ENCODE results near the gene MAML1.
A peak's percentile ranks its signal among the peaks of the same experiment; 100 is the strongest.

Gene MAML1

DNA sequence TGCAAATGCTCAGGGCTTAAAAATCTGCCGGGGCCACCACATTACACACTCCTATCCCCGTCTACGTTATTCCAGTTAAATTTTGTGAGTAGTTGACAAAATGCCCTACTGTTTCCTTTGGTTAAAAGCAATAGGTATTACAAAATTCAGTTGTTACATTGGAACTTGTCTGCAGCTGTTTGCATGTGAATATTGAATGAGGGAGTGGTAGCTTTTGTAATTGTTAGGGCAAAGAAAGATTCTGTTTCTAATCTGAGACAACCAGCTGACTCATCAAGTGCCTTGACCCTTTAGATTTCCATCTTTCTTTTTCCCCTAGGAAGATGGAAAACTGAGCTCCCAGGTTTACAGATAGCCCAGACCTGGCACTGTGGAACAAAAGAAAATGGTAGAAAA is 30.2 kb downstream of the MAML1 start:
- H3K4me3 ChIP-seq (ENCODE audit: control insufficient read depth, low read depth, low read length): no peak overlapping the region
- peak; percentile 80 for DNase-seq (ENCODE audit: low read depth)
- TF ChIP-seq, protein P1, sequence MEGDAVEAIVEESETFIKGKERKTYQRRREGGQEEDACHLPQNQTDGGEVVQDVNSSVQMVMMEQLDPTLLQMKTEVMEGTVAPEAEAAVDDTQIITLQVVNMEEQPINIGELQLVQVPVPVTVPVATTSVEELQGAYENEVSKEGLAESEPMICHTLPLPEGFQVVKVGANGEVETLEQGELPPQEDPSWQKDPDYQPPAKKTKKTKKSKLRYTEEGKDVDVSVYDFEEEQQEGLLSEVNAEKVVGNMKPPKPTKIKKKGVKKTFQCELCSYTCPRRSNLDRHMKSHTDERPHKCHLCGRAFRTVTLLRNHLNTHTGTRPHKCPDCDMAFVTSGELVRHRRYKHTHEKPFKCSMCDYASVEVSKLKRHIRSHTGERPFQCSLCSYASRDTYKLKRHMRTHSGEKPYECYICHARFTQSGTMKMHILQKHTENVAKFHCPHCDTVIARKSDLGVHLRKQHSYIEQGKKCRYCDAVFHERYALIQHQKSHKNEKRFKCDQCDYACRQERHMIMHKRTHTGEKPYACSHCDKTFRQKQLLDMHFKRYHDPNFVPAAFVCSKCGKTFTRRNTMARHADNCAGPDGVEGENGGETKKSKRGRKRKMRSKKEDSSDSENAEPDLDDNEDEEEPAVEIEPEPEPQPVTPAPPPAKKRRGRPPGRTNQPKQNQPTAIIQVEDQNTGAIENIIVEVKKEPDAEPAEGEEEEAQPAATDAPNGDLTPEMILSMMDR (conservative IDR thresholded peaks at IDR 0.05; ENCODE audit: control insufficient read depth, insufficient read depth, low read depth, low read length): no peak

DNA sequence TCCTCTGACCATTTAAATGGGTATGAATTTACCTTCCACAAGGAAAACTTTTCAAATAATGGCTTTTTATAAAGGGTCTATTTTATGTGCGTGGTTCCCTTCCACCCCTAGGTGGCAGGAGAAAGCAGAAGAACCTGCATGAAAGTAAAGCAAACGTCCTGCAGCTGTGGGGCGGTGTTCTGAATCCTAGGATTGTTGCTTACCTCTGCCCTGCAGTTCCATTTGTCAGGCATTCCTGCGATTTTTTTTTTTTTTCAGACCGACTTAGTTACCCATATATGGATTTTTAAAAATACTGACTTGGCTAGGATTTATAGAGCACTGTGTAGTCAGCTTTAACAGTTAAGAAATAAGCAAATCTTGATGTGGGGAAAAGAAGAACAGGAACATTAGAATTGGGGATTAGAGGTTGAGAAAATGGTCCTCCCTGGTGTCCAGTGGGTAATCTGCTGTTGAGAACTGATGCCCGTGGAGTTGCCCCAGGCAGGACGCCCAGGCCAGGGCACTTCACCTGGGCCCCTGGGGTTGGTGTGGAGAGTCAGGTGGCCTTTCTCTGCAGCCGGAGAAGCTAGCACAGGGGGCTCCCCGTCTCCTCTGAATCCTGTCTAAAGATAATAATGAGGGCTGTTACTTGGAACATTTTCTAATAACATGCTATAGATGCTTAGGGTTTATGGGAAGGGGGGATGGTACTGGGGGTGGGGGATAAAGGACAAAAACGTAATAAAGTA is 30.8 kb downstream of the MAML1 start:
- no peak overlapping the region for H3K4me3 ChIP-seq (ENCODE audit: control insufficient read depth, low read depth, low read length)
- TF ChIP-seq, protein P1 (conservative IDR thresholded peaks at IDR 0.05; ENCODE audit: control insufficient read depth, insufficient read depth, low read depth, low read length): peak; percentile 94
- DNase-seq (ENCODE audit: low read depth): peak; percentile 84

DNA sequence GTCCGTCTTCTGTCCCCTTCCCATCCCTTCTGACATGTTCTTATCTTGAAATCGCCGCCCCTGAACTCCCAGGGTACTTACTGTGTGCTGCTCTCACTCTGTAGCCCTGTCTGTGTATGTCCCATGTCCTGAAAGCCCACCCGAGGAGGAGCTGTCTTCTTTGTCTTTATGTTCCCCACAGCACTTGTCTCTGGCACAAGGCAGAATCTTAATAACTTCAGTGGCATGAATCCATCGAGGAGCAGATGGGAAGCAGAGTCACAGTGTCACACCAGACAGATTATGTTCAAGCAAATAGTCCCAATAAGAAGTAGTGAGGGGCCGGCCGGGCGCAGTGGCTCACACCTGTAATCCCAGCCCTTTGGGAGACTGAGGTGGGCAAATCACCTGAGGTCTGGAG is 31.4 kb downstream of the MAML1 start:
- TF ChIP-seq, protein P1 (conservative IDR thresholded peaks at IDR 0.05; ENCODE audit: control insufficient read depth, insufficient read depth, low read depth, low read length): no peak
- DNase-seq (ENCODE audit: low read depth): no peak
- H3K4me3 ChIP-seq (ENCODE audit: control insufficient read depth, low read depth, low read length): no peak overlapping the region

DNA sequence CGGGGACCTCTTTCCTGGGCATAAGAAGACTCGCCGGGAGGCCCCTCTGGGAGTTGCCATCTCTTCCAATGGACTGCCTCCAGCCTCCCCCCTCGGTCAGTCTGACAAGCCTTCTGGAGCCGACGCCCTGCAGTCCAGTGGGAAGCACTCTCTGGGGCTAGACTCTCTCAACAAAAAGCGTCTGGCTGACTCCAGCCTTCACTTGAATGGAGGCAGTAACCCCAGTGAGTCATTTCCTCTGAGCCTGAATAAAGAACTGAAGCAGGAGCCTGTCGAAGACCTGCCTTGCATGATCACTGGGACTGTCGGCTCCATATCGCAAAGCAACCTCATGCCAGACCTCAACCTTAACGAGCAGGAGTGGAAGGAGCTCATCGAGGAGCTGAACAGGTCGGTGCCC is 32.8 kb downstream of the MAML1 start:
- H3K4me3 ChIP-seq (ENCODE audit: control insufficient read depth, low read depth, low read length): peak overlapping the region; percentile 3
- DNase-seq (ENCODE audit: low read depth): peak; percentile 93
- TF ChIP-seq, protein P1 (conservative IDR thresholded peaks at IDR 0.05; ENCODE audit: control insufficient read depth, insufficient read depth, low read depth, low read length): no peak

DNA sequence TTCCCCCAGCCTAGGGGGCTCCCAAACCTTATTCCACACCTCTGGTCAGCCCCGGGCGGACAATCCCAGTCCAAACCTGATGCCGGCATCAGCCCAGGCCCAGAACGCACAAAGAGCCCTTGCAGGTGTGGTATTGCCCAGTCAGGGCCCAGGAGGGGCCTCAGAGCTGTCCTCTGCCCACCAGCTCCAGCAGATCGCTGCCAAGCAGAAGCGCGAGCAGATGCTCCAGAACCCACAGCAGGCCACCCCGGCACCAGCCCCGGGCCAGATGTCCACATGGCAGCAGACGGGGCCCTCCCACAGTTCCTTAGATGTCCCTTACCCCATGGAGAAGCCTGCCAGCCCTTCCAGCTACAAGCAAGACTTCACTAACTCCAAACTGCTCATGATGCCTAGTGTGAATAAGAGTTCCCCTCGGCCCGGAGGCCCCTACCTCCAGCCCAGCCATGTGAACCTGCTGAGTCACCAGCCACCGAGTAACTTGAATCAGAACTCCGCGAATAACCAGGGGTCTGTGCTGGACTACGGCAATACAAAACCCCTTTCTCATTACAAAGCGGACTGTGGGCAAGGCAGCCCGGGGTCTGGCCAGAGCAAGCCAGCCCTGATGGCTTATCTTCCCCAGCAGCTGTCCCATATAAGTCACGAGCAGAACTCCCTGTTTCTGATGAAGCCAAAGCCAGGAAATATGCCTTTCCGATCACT is 33.6 kb downstream of the MAML1 start:
- TF ChIP-seq, protein P1 (conservative IDR thresholded peaks at IDR 0.05; ENCODE audit: control insufficient read depth, insufficient read depth, low read depth, low read length): no peak
- peak; percentile 72 for DNase-seq (ENCODE audit: low read depth)
- no peak overlapping the region for H3K4me3 ChIP-seq (ENCODE audit: control insufficient read depth, low read depth, low read length)

DNA sequence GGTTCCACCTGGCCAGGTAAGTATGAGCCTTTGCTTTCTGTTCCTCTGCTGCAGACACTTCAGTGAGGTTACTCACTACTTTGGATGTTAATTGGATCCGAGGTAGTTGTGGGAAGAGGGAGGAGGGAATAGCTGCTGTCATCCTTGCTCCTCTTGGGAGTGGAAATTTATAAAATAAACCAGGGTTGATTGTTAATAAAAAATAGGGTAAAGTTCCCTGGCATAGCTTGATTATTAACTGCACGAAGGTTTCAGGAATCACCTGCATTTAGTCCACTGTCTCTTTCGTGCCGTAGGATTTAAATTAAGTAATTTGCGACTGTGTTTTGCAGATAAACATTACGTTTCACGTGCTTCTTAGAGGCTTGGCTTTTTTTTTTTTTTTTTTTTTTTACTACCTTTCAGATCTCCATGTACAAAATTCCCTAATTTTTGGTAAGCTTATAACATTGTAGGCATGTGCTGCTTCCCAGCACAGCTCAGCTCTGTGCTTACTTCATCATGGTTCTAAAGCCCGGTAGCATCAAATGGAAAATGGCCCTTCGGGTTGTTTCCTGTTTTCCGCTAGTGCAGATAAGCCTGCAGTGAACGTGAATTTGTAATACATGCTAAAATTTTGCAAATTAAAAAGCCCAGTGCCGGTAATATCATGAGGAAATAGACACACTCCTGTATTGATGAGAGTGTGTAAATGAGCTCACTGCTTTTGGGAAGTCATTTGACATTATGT is 34.3 kb downstream of the MAML1 start:
- DNase-seq (ENCODE audit: low read depth): no peak
- H3K4me3 ChIP-seq (ENCODE audit: control insufficient read depth, low read depth, low read length): no peak overlapping the region
- TF ChIP-seq, protein P1 (conservative IDR thresholded peaks at IDR 0.05; ENCODE audit: control insufficient read depth, insufficient read depth, low read depth, low read length): no peak

Data from fibroblast of mammary gland (primary cell).